GM12865 (cell line): Measurements from ENCODE around the gene GIPR.
"Not testable (repeated sequence)": the region's sequence is repeated elsewhere in the genome, so short reads cannot be mapped to it uniquely, and the experiment has no call there.

ENCODE experiments used
- DNase-seq: peaks from one replicate; pipeline ENCODE4 v3.0.0; 2010; ENCODE audit warnings: low read depth
- H3K4me3 ChIP-seq: 2 replicates; pipeline ENCODE4 v1.5.1; 2011; ENCODE audit warnings: mild to moderate bottlenecking, low read depth, low read length, control low read depth
- TF ChIP-seq, protein P1 (sequence below): IDR thresholded peaks from 2 replicates; pipeline ENCODE4 v1.5.1; 2011; ENCODE audit warnings: low read length, control low read depth, low read depth, inconsistent platforms; ENCODE audit not compliant: insufficient read depth; ENCODE audit errors: missing control alignments

GIPR gene, protein sequence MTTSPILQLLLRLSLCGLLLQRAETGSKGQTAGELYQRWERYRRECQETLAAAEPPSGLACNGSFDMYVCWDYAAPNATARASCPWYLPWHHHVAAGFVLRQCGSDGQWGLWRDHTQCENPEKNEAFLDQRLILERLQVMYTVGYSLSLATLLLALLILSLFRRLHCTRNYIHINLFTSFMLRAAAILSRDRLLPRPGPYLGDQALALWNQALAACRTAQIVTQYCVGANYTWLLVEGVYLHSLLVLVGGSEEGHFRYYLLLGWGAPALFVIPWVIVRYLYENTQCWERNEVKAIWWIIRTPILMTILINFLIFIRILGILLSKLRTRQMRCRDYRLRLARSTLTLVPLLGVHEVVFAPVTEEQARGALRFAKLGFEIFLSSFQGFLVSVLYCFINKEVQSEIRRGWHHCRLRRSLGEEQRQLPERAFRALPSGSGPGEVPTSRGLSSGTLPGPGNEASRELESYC

DNA sequence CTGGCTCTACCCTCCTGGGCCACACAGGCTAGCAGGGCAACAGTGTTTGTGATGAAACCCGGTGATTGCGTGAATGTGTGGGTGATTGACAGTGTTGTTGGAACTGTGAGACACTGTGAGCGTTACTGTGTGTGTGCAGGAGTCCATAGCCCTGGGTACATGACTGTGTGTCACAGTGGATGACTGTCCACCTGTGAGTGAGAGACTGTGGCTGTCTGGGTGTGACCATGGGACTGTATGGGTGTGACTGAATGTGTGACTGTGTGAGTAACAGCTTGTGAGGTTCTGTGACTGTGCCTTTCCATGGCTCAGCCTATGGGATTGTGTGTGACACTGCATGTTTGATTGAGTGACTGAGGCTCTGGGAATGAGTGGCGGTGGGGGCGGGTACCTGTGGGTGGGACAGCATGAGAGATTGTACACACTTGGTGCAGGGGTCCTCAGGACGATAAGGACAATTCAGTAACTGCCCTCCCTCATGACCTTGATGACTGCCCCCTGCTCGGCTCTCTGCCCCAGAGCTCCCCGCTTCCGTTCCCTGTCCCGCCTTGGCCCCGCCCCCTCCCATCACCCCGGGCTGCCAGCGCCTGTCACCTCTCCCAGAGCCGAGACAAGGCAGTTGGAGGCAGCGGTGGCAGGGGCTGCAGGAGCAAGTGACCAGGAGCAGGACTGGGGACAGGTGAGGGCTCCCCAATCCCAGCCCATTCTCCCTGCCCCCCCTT is at the start of gene GIPR:
Gene GIPR, plus strand, starts transcription at position 602 of the 722 bp plus-strand sequence. CDS start 1,300 bp downstream, outside the sequence.
- DNase-seq = peak; percentile 85
- TF ChIP-seq, protein P1, sequence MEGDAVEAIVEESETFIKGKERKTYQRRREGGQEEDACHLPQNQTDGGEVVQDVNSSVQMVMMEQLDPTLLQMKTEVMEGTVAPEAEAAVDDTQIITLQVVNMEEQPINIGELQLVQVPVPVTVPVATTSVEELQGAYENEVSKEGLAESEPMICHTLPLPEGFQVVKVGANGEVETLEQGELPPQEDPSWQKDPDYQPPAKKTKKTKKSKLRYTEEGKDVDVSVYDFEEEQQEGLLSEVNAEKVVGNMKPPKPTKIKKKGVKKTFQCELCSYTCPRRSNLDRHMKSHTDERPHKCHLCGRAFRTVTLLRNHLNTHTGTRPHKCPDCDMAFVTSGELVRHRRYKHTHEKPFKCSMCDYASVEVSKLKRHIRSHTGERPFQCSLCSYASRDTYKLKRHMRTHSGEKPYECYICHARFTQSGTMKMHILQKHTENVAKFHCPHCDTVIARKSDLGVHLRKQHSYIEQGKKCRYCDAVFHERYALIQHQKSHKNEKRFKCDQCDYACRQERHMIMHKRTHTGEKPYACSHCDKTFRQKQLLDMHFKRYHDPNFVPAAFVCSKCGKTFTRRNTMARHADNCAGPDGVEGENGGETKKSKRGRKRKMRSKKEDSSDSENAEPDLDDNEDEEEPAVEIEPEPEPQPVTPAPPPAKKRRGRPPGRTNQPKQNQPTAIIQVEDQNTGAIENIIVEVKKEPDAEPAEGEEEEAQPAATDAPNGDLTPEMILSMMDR = no peak
- H3K4me3 ChIP-seq = peak within 1 kb of the TSS; percentile 79

DNA sequence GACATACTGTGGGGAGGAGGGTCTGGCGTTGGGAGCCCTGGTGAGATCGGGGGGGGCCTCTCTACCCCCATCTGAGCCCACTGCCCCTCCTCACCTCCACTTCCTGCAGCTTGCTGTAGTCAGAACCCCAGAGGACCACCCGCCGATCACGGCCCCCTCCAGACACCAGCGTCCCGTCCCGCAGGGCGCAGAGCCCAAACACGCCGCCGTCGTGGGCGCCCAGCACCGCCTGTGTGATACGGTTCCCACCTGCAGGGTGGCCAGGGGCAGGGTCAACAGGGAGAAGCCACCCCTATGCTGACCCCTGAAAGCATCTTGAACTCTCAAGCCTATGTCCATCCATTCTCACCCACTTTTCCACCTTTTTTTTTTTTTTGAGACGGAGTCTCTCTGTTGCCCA is 46.6 kb upstream of the GIPR start:
- no peak overlapping the region for H3K4me3 ChIP-seq
- TF ChIP-seq, protein P1 = no peak
- no peak for DNase-seq

DNA sequence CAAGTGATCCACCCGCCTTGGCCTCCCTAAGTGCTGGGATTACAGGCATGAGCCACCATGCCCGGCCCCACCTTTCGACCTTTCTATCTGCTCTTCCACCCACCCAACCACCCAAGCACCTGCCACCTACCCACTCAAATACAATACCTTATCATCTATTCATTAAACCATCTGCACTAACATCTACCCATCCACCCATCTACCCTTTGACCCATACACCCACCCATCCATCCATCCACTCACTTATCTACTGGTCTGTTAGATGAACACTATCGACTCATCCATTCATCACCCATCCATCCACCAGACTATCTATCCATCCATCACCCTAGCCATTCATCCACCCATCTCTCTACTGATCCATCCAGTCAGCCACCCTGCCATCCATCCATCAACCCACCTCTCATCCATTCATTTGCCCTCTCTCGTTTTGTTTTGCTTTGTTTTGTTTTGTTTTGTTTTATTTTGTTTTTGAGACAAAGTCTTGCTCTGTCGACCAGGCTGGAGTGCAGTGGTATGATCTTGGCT is 46.0 kb upstream of the GIPR start:
- DNase-seq = no peak
- H3K4me3 ChIP-seq = no peak overlapping the region
- TF ChIP-seq, protein P1 = no peak

DNA sequence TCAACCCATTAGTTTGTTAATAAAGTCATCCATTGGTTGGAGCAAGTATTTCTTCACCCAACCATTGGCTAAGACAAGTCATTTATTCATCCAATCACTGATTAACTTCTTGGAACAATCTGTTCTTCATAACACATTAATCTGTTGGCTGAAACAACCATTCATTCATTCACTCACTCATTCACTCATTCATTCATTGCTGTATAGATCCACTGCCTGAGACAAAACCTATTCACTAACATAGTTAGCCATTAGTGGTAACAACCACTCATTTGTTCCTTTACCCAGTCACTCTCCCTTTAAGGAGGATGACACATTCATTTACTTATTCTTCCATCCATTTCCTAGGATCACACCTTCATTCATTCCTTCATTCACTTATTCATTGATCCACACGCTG is 44.0 kb upstream of the GIPR start:
- H3K4me3 ChIP-seq = no peak overlapping the region
- TF ChIP-seq, protein P1 = no peak
- no peak for DNase-seq

DNA sequence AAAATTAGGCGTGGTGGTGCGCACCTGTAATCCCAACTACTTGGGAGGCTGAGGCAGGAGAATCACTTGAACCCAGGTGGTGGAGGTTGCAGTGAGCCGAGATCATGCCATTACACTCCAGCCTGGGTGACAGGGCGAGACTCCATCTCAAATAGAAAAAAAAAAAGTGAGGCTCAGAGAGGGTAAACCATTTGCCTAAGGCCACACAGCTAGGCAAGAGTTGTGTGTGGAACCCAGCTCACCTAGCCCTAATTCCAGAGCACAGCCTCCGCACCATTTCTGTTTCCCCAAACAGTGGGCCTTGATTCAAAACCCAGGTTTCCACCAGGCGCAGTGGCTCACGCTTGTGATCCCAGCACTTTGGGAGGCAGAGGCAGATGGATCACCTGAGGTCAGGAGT is 39.8 kb upstream of the GIPR start:
- not testable (repeated sequence) for DNase-seq

DNA sequence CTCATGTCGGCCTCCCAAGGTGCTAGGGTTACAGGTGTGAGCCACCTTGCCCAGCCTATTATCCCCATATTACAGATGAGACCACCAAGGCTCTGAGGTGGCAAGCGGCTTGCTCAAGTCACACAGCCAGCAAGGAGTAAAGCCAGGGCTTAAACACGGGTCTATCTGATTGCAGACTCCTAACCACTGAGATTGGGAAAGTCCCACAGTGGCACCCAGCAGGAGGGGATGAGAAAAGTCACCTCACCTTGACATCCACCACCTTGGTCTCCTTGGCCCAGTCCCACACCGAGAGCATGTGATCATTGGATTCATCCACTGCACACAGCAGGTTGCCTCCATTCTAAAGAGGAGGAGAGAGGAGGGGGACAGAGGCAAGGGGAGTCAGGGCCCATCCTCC is 38.3 kb upstream of the GIPR start:
- TF ChIP-seq, protein P1 = no peak
- H3K4me3 ChIP-seq = no peak overlapping the region
- peak; percentile 37 for DNase-seq

More for the DNA sequence above, 39.8 kb upstream of the GIPR start:
- not testable (repeated sequence) for H3K4me3 ChIP-seq

DNA sequence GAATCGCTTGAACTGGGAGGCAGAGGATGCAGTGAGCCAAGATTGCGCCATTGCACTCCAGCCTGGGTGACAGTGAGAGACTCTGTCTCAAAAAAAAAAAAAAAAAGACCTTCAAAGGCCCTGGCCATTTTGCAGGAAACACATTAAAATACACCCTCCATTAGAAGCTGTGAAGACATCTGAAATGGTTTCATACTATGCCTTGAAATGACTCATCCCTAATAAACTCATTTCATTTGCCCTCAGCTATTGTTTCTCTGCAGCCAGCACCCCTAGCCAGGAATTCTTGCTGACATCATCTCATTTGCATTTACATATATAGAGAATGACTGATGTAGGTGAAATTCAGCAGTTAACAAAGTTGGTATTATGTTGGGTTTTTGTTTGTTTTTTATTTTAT is 37.6 kb upstream of the GIPR start:
- TF ChIP-seq, protein P1 = no peak
- no peak overlapping the region for H3K4me3 ChIP-seq
- DNase-seq = peak; percentile 82
